HL-60 (cell line): ENCODE measurements around the gene IL27RA.
"Not testable (repeated sequence)": the region's sequence is repeated elsewhere in the genome, so short reads cannot be mapped to it uniquely, and the experiment has no call there.

Experiments used
- DNase-seq, 2 experiments: peaks; one replicate each; pipeline ENCODE4 v3.0.0-alpha.2; 2010 to 2020; ENCODE audit warnings: low read depth in 1 of 2, low spot score in 1 of 2
- H3K27ac ChIP-seq: fragments of 250-450 bp; sonication (Bioruptor Pico); replicated peaks from 2 replicates; pipeline ENCODE4 v1.5.1; 2020; ENCODE audit warnings: mild to moderate bottlenecking, moderate library complexity
- H3K27me3 ChIP-seq: fragments of 250-450 bp; sonication (Bioruptor Pico); 2 replicates; pipeline ENCODE4 v1.5.1; 2021; ENCODE audit warnings: mild to moderate bottlenecking, moderate library complexity; ENCODE audit not compliant: insufficient read depth, poor library complexity, severe bottlenecking
- H3K4me3 ChIP-seq: replicated peaks from 2 replicates; pipeline ENCODE4 v1.5.1; 2011; ENCODE audit warnings: mild to moderate bottlenecking, control low read depth, low read length; ENCODE audit not compliant: insufficient read depth
- GABPA ChIP-seq: IDR thresholded peaks from 2 replicates; pipeline ENCODE4 v1.6.1; 2012; ENCODE audit warnings: low read depth
- POLR2AphosphoS5 ChIP-seq: IDR thresholded peaks from 2 replicates; pipeline ENCODE4 v1.6.1; 2012; ENCODE audit warnings: low read depth
- REST ChIP-seq: IDR thresholded peaks from 2 replicates; pipeline ENCODE4 v1.6.1; 2012; ENCODE audit warnings: low read depth; ENCODE audit not compliant: insufficient replicate concordance
- SPI1 ChIP-seq: IDR thresholded peaks from 2 replicates; pipeline ENCODE4 v1.6.1; 2012; ENCODE audit warnings: low read depth, mild to moderate bottlenecking, borderline replicate concordance
- TF ChIP-seq, protein P1 (sequence below): IDR thresholded peaks from one replicate; pipeline ENCODE4 v1.5.1; 2011; ENCODE audit warnings: low read length, control low read depth, inconsistent platforms; ENCODE audit not compliant: insufficient read depth

IL27RA gene

DNA sequence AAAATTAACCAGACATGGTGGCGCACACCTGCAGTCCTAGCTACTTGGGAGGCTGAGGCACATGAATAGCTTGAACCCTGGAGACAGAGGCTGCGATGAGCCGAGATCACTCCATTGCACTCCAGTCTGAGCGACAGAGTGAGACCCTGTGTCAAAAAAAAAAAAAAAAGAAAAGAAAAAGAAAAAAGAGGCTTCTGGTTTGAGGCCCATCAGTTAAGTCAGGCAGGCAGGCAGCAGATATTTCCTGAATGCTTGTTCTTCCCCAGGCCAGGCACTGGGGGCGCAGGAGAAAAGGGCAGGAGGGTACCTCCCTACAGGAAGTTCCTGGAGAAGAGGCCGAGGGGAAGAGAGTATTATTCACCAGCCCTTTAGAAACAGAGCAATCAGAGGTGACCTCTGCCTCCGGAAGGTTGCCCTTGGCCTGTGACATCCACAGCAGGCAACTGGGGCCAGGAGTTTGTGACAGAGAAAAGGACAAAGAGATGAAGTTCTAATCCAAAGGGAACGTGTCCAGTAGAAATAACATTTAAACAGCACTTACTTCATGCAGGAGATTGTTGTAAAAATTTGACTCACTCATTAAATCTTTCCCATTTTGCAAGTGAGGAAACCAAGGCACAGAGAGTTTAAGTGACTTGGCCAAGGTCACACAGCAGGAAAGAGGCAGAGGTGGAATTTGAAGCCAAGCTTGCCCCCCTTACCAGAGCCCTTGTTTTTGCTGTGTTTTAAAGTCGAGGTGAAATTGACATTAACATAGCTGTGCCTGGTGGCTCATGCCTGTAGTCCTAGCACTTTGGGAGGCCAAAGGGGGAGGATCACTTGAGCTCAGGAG is 7.9 kb upstream of the IL27RA start:
- H3K27ac ChIP-seq, result peak overlapping the region; percentile 56
- TF ChIP-seq GABPA (no peak), POLR2AphosphoS5 (no peak), REST (no peak)
- TF ChIP-seq, protein P1, sequence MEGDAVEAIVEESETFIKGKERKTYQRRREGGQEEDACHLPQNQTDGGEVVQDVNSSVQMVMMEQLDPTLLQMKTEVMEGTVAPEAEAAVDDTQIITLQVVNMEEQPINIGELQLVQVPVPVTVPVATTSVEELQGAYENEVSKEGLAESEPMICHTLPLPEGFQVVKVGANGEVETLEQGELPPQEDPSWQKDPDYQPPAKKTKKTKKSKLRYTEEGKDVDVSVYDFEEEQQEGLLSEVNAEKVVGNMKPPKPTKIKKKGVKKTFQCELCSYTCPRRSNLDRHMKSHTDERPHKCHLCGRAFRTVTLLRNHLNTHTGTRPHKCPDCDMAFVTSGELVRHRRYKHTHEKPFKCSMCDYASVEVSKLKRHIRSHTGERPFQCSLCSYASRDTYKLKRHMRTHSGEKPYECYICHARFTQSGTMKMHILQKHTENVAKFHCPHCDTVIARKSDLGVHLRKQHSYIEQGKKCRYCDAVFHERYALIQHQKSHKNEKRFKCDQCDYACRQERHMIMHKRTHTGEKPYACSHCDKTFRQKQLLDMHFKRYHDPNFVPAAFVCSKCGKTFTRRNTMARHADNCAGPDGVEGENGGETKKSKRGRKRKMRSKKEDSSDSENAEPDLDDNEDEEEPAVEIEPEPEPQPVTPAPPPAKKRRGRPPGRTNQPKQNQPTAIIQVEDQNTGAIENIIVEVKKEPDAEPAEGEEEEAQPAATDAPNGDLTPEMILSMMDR, result peak; percentile 75
- DNase-seq, result peak; percentile 71 to 83
- H3K27me3 ChIP-seq, result no peaks in the 10 kb centered on the region
- no peak overlapping the region for H3K4me3 ChIP-seq

- H3K27me3 ChIP-seq, result not testable (repeated sequence)
Observed at GRCh38 chr19:14026652-14027192, 4.8 kb upstream of the IL27RA start.

DNA sequence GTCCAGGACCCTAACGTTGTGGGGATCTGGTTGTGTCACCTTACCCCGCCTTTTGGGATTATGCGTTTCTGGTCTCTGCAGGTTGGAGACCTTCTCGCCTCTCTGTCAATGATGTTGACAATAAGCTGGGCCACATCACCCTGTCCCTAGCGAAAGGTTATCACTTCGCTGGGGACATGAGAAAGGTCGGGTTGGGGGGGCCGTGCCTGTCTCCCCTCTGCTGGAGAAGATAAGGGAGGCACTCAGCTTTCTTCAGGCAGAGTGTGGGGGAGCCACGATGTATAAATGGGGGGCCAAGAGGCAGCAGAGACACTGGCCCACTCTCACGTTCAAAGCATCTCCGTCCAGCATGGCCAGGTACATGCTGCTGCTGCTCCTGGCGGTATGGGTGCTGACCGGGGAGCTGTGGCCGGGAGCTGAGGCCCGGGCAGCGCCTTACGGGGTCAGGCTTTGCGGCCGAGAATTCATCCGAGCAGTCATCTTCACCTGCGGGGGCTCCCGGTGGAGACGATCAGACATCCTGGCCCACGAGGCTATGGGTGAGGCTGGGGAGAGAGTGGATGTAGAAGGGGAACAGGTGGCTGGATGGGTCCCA is 3.6 kb upstream of the IL27RA start, which contains the start of gene RLN3:
TSS of gene RLN3 (plus strand) at position 293 of the 595 bp plus-strand sequence. CDS start at position 350, 57 bp downstream.
- DNase-seq, result no peak
- no peaks in the 10 kb centered on the region for H3K27me3 ChIP-seq
- no peak within 1 kb of the TSS for H3K27ac ChIP-seq
- TF ChIP-seq POLR2AphosphoS5 (no peak), GABPA (no peak), SPI1 (no peak), REST (no peak)
- TF ChIP-seq, protein P1, result no peak
- H3K4me3 ChIP-seq, result no peak within 1 kb of the TSS

More at GRCh38 chr19:14026652-14027192, 4.8 kb upstream of the IL27RA start:
- H3K4me3 ChIP-seq, H3K27ac ChIP-seq, DNase-seq: not testable (repeated sequence)

- Histone ChIP-seq H3K27me3 (no peaks in the 10 kb centered on the region), H3K27ac (no peak overlapping the region), H3K4me3 (no peak overlapping the region)
- TF ChIP-seq POLR2AphosphoS5 (no peak), REST (no peak), GABPA (no peak), SPI1 (no peak)
- TF ChIP-seq, protein P1, result no peak
- no peak for DNase-seq
Observed at GRCh38 chr19:14028901-14029300, 2.7 kb upstream of the IL27RA start.
